Vagina (tissue), 2 donors: ENCODE data around the gene AURKAIP1.

Experiments
- CTCF ChIP-seq, 3 experiments: fragments of 450-650 bp in 2 of 3; fragments of 200-600 bp in 1 of 3; sonication (generic) in 1 of 3; IDR thresholded peaks; one replicate each; pipeline ENCODE4 v1.5.1; 2017 to 2019; ENCODE audit warnings: antibody characterized with exemption in 3 of 3, mild to moderate bottlenecking in 2 of 3, moderate library complexity in 2 of 3
- POLR2A ChIP-seq, 2 donors: fragments of 450-650 bp; IDR thresholded peaks; one replicate each; pipeline ENCODE4 v1.6.1; 2017; ENCODE audit warnings: antibody characterized with exemption in 2 of 2, mild to moderate bottlenecking in 2 of 2, moderate library complexity in 2 of 2
- POLR2AphosphoS5 ChIP-seq, 2 donors: sonication (generic); formaldehyde crosslinking; IDR thresholded peaks; one replicate each; pipeline ENCODE4 v1.9.0; 2017; ENCODE audit warnings: antibody characterized with exemption in 2 of 2, mild to moderate bottlenecking in 2 of 2, low read depth in 1 of 2; ENCODE audit not compliant: insufficient read depth in 1 of 2

- TF ChIP-seq CTCF (IDR thresholded peaks at IDR 0.05): no peak
- TF ChIP-seq POLR2AphosphoS5 (IDR thresholded peaks at IDR 0.05; ENCODE audit: insufficient read depth in 1 of 2, low read depth in 1 of 2): no peak
- TF ChIP-seq POLR2A (IDR thresholded peaks at IDR 0.05): no peak
These were observed 21.4 kb downstream of the AURKAIP1 start for GRCh38 chr1:1353389-1354151.
